ENCODE measurements around the gene CELF4.

CELF4 gene

DNA sequence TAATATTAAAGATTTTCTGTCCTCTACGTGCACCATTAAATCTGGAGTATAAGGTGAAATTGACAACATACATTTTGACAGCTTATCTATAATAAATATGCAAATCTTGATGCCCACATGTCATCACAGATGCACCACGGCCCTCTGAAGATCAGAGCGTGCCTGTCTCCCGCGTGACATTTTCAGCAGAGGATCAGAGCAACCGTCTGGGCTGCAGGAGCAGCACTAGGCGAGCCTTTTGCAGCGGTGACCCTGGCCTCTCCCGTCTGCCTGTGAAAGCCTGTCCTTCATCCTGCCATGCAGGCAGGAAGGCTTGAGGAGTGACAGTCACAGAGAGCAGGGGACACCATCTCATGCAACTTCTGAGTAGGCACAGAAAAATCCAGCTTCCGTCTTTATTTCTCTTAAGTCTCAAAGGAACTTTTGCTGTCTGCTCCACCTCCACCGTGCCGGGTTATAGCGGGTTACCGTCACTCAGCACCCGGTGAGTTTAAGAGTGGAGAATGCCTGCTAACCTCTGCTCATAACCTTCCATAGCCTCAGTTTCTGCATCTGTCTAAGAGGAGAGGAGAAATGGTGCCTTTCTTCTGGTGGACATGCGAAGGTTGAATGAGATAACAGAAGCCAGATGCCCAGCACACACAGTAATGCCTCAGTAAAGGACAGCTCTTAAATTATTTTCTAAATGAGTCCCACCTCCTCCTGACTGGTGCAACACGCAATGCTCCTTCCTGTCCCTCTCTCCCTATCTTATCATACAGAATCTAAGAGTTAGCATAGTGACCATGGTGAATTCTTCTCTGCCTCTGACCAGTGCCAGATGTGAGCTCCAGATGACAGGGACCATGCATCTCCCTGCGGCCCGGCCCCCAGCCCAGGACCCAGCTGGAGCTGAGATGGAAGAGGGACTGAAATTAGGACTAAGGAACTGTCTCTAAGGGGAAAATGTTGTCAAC, 43.8 kb downstream of the CELF4 start:
- DNase-seq = no peak

DNA sequence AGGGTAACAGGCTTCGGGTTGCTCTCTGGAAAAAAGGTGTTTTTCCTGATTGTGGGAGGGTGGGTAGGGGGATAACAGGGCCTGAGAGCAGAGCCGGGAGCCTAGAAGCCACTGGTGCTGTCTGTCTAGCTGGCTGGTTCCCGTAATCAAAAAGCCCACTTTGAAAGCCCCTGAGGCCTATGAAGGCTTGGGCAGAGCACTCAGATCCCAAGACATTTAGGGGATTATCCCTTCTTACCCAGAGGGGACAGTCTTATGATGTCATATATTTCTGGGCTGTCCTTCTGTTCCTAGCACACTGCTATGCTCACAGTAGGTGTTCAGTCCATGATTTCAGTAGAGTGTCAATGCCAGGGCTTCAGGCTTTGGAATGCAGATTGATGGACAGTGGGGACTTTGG, 45.1 kb downstream of the CELF4 start:
- DNase-seq = no peak

DNA sequence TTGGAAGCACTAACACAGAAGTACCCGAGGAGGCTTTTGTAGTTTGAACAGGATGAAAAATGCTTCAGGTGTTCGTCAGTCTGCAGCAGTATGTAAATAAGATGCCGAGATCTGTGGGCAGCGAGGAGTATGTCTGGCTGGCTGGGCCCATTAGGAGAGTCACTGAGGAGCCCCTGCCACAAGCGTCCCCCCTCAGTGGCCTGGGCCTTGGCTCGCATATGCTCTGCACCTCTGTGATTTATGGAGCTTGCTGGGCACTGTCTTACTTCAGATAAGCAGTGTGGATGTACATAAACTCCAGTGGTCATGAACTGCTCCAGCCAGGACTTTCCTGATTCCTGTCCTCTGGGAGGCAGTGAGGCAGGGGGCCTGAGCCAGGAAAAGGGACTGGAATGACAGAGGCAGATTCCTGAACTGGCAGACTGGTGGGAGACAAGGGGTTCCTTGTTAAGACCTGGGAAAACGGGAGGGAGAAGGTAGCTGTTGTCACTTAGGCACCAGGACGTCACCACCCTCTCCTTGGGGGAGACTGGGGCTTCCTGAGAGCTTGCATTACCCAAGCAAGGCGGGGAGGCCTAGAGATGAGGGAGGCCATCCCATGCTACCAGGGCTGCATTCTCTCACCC, 46.0 kb downstream of the CELF4 start:
- no peak for DNase-seq

DNA sequence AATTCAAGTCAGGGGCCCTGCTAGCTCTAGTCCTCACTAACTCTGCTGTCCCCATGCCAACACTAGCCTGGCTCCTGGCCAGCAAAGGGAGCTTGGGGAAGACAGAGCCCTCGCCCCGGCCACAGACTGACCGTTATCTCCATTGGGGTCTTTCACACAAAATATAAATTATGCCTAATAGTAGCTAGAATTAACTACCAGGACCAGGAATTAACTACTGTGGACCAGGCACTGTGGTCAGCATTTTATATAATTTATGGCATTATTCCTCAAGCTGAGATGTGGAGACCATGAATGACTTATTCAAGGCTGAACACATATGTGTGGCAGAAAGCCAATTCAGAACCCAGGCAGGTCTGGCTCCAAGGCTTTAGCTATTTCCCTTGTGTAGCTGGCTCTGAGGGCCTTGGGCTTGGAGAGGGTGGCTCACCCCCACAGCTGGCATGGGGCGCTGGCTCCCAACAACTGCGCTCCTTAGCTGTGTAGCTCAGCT, 49.2 kb downstream of the CELF4 start:
- DNase-seq = no peak

DNA sequence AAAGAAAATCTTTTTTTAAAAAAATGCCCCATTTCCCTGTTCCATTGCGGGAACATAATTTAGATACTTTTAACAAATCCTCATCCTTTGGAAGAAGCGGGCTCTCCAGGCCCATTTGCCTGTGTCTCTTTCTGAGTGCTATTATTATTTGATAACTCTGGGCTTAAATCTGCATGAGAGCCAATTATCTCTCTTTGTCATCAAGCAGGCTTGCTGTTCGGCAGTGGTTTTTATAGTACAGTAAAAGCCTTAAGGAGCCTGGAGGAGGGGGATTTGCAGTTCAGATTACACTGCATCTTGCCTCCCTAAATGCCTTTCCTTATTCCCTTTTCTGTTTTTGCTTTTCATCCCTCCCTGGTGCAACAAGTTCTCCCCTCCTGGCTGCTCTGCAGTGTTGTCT, 50.6 kb downstream of the CELF4 start:
- DNase-seq = no peak

DNA sequence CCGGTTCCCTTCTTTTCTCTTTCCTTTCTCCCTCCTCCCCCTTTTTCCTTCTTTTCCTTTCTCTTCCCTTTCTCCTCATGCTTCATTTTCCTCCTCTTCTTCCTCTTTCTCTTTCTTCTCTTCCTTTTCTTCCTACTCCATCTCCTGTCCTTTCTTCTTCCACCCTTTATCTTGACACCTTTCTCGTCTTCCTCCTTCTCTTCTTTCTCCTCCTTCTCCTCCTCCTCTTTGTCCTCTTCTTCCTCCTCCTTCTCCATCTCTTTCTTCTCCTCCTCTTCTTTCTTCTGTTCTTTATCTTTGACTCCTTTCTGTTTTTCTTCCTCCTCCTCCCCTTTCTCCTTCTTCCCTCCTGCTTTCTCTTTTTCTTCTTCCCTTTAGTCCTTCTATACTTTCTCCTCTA, 53.2 kb downstream of the CELF4 start:
- no peak for DNase-seq

DNA sequence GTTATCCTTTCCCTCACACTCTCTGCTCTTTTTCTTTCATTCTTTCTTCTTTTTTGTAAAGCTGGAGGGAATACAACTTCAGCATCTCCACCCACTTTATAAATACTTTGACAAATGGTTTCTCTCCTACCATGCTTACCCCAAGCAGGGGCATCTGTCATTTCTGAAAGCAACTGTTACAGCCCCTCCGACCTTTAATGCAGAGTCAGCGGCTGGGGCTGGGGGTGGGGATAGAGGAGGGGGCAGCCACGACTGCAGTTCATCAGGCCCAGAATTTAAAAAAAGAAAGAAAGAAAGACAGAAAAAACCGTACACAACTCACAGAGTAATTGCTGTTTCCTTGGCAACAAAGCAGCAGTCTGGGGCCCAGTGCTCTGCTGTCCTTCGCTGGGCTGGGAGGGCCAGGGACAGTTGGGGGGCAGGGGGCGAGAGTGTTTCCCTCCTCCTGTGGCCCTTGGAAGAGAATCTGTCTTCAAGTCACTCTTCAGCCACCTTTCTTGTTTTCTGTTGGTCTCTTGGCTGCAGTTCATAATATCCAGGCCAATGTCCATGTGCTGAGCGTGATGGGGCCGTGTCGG, 53.8 kb downstream of the CELF4 start:
- DNase-seq = no peak

DNA sequence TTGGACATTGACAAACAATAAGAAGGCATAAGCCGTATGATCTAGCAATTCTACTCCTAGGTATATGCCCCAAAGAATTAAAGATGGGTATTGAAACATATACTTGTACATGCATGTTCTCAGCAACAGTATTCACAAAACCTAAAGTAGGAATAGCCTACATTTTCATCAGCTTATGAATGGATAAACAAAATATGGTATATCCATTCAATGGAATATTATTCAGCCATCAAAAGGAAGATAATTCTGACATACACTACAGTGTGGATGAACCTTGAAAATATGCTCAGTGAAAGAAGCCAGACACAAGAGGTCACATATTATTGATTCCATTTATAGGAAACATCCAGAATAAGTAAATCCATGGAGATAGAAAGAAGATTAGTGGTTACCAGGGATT, 56.0 kb downstream of the CELF4 start:
- no peak for DNase-seq

DNA sequence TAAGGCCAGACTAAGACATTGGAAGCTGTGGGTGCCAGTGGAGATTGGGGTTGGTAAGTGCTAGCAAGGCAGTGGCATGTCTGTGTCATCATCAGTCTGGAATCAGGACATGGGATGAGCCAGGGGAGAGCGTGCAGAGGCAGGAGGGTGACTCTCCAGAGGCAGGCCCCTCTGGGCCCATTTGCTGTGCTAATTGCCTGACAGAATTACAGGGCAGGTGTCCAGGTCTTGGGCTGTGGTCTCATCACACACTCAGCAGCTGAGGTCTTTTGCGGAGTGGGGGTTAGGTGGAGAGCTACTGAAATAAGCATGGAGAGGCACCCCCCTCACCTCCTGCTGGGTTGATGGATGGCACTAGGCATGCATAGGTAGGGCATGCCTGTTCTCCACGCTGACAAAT, 57.4 kb downstream of the CELF4 start:
- no peak for DNase-seq

DNA sequence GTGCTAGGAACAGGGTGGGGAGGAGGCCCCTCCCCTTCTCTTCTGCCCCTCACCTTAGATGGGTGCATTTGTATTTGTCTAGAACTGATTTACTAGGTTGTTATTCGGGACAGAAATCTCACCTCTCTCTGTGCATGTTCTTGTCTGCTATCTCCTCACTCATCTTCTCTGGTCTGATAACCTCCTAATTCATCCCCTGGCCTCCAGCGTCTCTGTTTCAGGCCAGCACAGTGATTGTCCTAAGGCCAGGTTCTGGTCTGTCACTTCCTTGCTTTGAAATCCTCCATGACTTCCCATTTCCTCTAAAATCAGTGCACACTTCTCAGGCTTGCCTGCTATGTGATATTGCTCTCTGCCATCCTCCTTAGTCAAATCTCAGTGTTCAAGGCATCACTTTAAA, 58.4 kb downstream of the CELF4 start:
- DNase-seq = no peak

DNA sequence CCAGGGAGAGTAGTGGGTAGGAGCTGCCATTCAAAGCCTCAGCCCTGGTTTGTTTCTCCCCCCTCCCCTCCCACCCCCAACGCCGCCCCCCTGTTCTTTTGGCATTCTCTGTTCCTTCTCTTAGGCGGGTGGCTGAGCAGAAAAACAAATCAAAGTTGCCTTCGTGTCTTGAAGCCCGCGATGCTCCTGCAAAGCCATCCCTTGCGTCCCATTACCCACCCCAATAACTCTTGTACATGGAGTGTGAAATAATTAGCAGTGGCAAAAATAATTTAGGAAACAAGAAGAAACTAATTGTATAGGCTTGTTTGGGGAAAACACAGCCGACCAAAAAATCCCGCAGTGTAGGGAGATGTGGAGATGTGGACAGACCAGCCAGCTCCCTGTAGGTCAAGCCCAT, 59.6 kb downstream of the CELF4 start:
- no peak for DNase-seq

DNA sequence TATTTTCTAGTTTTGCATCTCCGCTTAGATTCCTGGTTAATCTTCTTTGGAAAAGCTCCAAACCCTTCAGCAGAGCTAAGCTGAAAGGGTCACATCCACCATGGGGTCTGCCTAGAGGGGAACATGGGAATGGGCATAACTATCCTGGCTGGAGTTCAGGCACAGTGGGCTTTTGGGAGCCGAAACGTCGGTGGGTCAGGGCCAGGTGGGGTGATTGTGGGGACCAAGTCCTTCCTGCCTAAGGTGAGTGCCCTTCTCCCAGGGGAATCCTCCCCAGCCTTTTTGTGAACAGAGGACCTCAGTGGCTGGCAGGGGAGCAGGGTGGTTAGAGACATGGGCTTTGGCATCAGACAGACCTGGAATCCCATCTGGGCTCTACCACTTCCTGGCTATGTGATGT, 60.3 kb downstream of the CELF4 start:
- DNase-seq = no peak

DNA sequence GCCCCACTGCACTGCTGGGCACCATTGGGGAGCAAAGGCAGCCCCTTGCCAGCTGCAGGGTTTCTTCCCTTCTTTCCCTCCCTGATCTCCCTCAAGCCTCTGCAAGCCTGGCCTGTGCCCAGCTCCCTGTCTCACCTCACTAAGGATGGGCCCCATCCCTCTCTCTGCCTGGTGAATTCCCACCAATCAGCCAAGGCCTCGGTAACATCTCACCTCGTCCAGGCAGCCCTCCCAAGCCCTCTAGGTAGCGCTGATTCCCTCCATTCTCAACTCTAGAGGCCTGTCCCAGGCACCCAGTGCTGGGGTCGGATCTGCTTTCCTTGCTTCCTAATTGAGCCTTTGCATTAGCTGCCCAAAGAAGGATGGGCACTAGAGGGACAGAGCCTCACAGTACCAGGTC, 63.0 kb downstream of the CELF4 start:
- DNase-seq = no peak

DNA sequence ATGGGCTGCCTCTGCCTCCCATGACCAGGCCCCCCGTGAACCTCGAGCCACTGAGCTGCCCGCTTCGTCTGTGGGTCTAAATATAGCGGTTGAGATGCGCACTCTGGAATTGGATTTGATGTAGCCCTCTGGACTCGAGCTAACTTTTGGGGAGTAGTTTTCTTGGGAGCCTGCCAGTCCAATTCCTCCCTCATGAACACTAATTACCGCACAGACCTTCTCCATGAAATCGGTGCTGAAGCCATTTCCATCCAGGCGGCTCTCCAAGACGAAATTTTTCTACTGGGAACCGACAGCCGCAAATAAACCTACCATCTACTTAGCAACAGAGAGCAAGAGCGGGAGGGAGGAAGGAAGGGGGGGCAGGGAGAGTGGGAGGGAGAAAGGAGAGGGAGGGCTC, 63.6 kb downstream of the CELF4 start:
- no peak for DNase-seq

DNA sequence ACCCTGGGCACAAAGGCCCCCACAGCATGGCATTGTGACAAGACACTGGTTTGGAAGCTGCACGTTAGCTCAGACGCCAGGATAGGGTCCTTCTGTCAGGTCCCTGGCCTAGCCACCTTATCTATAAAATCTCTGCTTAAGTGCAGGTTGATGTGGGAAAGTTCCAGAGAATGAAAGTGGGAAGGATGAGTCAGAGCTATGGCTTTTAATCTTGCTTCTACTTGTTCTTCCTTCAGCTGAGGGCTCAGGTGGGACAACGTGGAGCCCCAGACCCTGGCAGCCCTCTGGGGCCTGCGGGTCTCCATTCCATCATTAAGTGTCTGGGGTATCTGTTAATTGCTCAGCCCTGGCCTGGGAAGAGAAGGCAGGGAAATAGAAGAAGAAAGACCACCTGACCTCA, 64.5 kb downstream of the CELF4 start:
- DNase-seq = no peak

DNA sequence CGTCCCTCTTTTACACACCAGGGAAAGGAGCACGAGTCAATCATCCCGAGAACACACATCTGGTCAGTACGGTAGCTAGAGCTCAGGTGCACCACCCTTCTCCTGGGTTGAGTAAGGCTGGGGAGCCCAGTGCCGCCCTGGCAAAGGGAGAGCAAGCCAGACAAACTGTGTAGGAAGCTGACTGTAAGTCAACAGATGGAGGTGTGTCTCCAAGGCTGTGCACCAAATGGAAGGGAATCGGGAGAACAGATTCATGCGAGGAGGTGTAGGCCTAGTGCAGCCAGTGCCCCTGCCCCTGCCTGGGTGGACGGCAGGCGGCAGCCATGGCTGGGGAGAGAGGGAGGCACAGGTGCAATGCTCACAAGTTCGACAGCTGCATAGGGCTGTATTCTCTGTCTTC, 65.7 kb downstream of the CELF4 start:
- no peak for DNase-seq

DNA sequence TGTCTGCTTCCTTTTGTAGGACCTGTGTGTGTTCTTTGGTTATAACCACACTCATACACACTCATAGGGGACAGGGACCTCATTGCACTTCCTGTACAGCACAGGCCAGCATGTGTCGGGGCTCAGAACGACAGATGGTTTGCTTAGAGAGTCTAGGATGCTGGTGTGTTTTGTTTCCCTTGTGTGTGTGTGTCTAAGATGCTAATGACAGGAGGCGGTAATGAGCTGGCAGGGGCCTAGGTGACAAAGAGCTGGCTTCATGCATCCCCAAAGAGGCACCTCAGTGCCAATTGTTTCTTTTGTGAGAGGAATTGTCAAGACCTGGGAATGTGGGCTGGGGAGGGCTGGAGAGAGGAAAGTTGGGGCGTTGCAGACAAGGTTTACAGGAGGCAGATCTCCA, 66.6 kb downstream of the CELF4 start:
- DNase-seq = no peak

DNA sequence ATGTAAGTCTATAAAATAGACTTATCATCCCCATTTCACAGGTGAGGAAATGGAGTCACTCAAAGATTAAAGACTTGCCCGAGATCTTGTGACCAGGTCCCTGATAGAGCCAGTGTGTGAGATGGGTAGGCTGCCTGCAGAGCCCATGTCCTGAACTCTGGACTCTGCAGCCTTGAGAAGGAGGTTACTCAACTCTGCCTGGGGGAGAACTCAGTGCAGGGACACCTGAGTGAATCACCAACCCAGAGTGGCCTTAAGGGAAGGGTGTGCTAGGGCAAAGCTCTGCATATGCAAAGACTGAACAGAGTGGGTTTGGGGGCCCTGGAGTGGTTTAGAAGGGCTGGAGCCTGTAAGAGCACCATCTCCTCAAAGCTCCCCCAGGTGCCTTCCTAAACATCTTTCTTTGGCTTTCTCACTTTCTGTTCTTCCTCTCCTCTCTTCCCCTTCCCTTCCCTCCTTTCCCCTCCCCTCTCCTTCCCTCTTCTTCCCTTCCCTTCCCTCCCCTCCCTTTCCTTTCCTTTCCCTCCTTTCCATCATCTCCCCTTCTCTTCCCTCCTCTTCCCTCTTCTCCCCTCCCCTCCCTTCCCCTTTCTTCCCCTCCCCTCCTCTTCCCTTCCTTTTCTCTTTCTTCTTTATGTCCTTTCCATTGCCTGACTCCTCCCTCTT, 67.6 kb downstream of the CELF4 start:
- DNase-seq = no peak

DNA sequence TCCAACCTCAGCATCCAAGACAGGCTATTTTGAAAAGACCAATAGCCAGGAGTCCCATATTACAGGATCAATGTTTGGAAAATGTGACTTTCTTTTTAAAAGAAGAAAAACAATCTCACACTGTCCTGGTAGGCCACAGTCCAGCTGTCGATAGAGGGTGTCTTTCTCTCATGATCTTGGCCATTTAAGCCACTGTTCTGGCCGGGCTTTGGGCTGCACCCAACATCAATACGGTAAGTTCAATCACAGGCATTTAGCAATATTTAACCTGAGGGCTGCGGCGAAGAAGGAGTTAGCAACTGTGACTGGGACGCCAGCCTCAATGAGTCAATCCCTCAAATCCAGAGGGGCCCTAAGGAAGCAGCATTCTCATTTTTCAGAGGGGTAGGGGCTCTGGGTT, 69.0 kb downstream of the CELF4 start:
- no peak for DNase-seq

DNA sequence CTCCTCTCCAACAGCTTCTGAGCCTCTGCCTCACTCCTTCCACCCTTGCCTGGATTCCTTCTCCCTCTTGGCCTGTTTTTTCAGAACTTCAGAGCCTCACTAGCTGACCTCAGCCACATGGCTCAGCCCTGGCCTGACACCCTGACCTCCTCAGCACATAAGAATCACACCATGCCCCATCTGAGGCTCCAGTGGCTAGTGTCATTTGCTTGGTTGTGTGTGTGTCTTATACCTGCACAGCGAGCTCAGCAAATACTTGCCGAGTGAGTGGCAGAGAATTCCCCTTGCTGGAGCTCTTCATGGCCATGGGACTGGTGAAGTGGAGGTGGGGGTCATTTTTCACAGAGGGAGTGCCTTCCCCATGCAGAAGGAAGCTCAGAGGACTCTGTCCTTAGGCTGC, 70.2 kb downstream of the CELF4 start:
- DNase-seq = no peak

DNA sequence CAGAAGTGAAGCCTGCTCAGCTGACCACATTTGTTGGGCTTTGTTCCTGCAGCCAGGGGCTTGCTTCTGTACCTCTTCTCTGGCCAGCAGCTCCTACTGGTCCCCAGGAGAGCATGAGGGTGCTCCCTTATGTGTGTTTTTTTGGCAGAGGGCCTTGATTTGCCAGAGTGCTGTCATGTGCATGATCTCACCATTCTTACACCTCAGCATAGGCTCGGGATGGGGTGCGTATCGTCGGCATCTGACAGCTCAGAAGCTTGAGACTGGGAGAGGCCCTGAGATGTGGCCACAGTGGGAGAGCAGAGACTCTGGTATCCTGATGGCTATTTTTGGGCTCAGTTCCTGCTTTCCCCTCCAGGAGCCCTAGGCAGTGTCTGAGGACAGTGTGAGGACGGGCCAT, 71.2 kb downstream of the CELF4 start:
- DNase-seq = no peak

DNA sequence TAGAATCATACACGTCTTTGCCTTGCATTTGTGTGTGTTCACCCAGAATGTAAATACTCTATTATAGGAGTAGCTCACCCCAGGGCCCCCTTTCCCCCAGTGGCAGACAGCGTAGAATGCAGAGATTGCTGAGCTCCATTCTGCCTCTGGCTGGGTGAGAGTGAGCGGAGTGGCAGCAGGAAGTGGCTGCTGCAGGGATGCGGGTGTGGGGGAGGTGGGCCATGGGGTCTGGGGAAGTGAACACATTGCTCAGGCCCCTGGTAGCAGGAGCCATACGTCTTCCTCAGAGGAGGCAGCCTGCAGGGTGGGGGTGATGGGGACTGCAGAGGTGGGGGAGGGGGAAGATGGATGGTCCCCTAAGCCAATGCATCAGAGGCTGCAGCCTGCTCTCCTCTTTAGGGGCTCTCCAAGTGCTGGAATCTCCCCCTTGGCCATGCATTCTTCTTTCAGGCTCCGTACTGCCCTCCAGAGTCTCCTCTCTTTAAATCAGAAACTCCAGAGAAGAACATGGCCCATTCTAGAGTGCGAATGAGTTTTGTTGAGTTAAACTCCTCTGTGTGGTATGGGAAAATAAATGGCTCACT, 72.2 kb downstream of the CELF4 start:
- DNase-seq = no peak

DNA sequence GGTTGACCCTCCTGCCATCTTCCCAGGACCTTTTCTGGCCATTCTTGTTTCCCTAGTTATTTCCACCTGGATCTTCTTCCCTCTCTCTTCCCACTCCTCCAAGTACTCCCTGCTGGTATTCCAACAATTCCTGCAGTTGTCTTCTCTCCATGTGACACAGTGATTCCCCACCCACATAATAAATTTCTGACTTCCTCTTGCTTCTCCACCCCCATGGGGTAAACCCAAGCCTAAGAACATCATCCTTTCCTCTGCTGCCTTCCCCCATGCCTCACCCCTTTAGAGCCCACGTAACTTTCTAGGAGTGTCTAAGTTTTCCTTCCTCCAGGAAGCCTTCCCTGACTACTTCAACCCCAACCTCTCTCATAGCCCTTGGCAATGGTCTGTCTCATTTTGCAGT, 72.6 kb downstream of the CELF4 start:
- DNase-seq = no peak
